Bone marrow (tissue), 2 donors: ENCODE data around the gene OR2V2.

Experiments used
- DNase-seq, 2 donors: peaks; one replicate each; lab custom pipeline; 2025; lab: John Stamatoyannopoulos, UW

Gene OR2V2

DNA sequence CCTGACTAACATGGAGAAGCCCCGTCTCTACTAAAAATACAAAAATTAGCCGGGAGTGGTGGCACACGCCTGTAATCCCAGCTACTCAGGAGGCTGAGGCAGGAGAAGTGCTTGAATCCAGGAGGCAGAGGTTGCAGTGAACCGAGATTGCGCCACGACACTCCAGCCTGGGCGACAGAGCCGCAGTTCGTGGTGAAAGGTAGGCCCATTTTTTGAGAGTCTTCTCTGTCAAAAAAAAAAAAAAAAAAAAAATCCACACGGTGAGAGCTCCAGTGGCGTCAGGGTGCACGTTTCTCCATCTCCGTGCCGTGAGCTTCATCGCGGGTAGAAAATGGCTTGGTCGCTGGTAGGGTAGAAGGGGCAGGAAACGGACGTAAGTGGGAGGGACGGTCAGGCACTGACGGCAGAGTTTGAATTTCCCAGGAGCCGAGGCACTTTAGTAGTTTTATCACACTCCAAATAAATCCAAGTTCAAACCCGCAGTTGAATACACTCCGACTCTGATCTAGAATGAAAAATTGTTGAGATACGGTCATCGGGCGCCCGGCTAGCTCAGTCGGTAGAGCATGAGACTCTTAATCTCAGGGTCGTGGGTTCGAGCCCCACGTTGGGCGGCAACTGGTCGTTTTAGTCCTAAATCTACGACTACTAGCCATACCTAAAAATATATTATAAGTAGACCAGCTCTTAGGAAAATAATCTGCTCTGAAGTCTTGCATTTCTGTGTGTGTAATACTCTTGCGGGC is 60.0 kb downstream of the OR2V2 start:
- no peak for DNase-seq

DNA sequence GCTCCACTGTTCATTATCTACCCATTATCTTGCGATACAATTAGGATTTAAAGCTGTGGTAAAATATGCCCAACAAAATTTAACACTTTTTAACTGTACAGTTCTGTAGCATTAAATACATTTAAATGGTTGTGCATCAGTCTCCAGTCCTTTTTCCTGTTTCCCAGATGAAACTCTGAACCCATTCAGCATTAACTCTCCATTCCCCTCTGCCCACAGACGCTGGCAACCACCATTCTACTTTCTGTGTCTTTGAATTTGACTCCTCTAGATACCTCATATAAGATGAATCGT is 60.5 kb downstream of the OR2V2 start:
- no peak for DNase-seq
